SK-N-DZ (cell line): ENCODE data around the gene XPO5.

Source experiments
- DNase-seq: peaks from one replicate; pipeline ENCODE4 v3.0.0-alpha.2; 2015; ENCODE audit warnings: low spot score
- small RNA-seq, 2 experiments: library from RNA; depleted of rRNA; stranded (forward); fragments of <200 nt; gene quantifications; one replicate each; pipeline ENCODE3, GENCODE V24; 2014

Gene XPO5

DNA sequence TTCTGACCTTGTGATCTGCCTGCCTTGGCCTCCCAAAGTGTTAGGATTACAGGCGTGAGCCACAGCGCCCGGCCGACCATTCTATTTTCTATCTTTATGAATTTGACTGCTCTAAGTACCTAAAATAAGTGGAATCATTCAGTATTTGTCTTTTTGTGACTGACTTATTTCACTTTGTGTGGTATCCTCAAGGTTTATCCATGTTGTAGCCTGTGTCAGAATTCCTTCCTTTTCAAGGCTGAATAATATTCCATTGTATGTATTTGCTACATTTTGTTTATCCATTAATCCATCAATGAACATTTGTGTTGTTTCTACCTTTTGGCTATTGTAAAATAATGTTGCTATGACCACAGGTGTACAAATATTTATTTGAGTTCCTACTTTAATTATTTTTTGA lies 103.3 kb downstream of the XPO5 start:
- DNase-seq, result no peak

Small RNAs within 50 kb of the gene (small RNA-seq; reads per million reads assigned to genes)
- gene RF00426, result 0 reads per million in 2 experiments
- 0 reads per million in 2 experiments for gene RNU6-1113P
